ENCODE measurements around the gene PIH1D2.
A peak's percentile ranks its signal among the peaks of the same experiment; 100 is the strongest.
"Not testable (repeated sequence)": the region's sequence is repeated elsewhere in the genome, so short reads cannot be mapped to it uniquely, and the experiment has no call there.

PIH1D2 gene

GRCh38 chr11:112073941-112074811, at the start of gene PIH1D2, which contains the start of gene NKAPD1:
Gene PIH1D2 (minus strand): TSS chr11:112074017. CDS start chr11:112073174, 843 bp downstream.
Gene NKAPD1 (plus strand): TSS chr11:112074299. CDS start chr11:112075575, 1,276 bp downstream.
- peak; percentile 93 for DNase-seq

GRCh38 chr11:112123129-112123528, 49.3 kb upstream of the PIH1D2 start:
- DNase-seq: no peak

GRCh38 chr11:112121981-112122615, 48.3 kb upstream of the PIH1D2 start:
- no peak for DNase-seq

- no peak for DNase-seq
Measured at GRCh38 chr11:112118176-112118575, 44.4 kb upstream of the PIH1D2 start.

GRCh38 chr11:112115386-112115785, 41.6 kb upstream of the PIH1D2 start:
- DNase-seq: no peak

- DNase-seq: no peak
Measured at GRCh38 chr11:112114460-112114859, 40.6 kb upstream of the PIH1D2 start.

GRCh38 chr11:112113539-112114457, 40.0 kb upstream of the PIH1D2 start:
- DNase-seq: peak; percentile 55

- DNase-seq: no peak
Measured at GRCh38 chr11:112106070-112106469, 32.3 kb upstream of the PIH1D2 start.

- no peak for DNase-seq
Measured at GRCh38 chr11:112103446-112103845, 29.6 kb upstream of the PIH1D2 start.

- no peak for DNase-seq
Measured at GRCh38 chr11:112100462-112100861, 26.6 kb upstream of the PIH1D2 start.

- no peak for DNase-seq
Measured at GRCh38 chr11:112097734-112098528, 24.1 kb upstream of the PIH1D2 start.

GRCh38 chr11:112096194-112096593, 22.4 kb upstream of the PIH1D2 start:
- no peak for DNase-seq

- DNase-seq: not testable (repeated sequence)
Measured at GRCh38 chr11:112095302-112095701, 21.5 kb upstream of the PIH1D2 start.

GRCh38 chr11:112087212-112087611, 13.4 kb upstream of the PIH1D2 start:
- DNase-seq: no peak

GRCh38 chr11:112086422-112087191, 12.8 kb upstream of the PIH1D2 start, which contains the start of the genes SDHD and TIMM8B:
Gene SDHD (plus strand): TSS chr11:112086873. CDS start chr11:112086908, 35 bp downstream.
Gene TIMM8B (minus strand): TSS chr11:112086756. CDS start chr11:112086723, 33 bp downstream.
- peak; percentile 97 for DNase-seq

- no peak for DNase-seq
Measured at GRCh38 chr11:112085822-112086421, 12.1 kb upstream of the PIH1D2 start.

GRCh38 chr11:112082729-112083128, 8.9 kb upstream of the PIH1D2 start:
- no peak for DNase-seq

GRCh38 chr11:112062923-112063322, 10.9 kb downstream of the PIH1D2 start:
- DNase-seq: no peak

- DNase-seq: no peak
Measured at GRCh38 chr11:112058103-112058502, 15.7 kb downstream of the PIH1D2 start.

GRCh38 chr11:112057170-112057569, 16.6 kb downstream of the PIH1D2 start:
- no peak for DNase-seq

- DNase-seq: no peak
Measured at GRCh38 chr11:112051768-112052167, 22.0 kb downstream of the PIH1D2 start.

All from NCI-H345 (cell line).